ENCODE results near the gene SLAMF7.
"Not testable (repeated sequence)": the region's sequence is repeated elsewhere in the genome, so short reads cannot be mapped to it uniquely, and the experiment has no call there.

SLAMF7 gene

GRCh38 chr1:160720356-160721085, 18.5 kb upstream of the SLAMF7 start:
- no peak for DNase-seq

DNA sequence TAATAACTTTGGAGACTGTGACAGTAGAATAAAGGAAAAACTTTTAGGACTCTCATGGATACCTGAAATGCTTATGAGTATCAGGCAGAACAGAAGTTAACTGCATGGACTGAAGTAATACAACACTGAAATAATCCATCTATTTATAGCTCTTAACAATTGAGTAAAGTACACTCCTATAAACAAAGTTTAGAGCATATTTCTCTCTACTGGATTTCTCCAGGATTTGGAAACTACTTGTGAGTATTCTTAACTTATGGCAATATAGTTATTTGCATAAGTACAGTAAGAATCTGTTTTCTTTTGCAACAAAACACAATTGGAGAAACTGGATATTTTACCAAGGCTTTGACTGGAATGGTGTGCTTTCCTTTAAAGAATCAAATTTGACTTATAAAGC, 17.6 kb upstream of the SLAMF7 start:
- no peak for DNase-seq

- DNase-seq: no peak
Measured at GRCh38 chr1:160722726-160723125, 16.3 kb upstream of the SLAMF7 start.

DNA sequence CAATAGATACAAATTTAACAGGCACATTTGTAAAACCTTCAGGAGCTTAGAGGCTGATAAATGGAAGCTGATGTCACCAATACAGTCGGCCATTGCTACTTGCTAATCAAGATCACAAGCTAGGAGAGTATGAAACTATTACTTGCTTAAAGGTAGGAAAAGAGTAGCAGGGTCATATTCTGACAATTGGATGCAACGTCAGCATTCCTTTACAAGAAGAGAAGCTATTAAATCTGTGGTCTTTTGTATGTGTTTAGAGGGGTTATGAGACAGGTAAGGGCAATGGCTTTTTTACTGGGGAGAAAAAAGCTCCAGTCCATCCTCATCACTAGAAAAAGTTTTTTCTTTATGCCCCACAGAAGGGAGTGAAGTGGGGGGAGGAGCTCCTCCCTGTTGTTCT, 15.7 kb upstream of the SLAMF7 start:
- DNase-seq: no peak

DNA sequence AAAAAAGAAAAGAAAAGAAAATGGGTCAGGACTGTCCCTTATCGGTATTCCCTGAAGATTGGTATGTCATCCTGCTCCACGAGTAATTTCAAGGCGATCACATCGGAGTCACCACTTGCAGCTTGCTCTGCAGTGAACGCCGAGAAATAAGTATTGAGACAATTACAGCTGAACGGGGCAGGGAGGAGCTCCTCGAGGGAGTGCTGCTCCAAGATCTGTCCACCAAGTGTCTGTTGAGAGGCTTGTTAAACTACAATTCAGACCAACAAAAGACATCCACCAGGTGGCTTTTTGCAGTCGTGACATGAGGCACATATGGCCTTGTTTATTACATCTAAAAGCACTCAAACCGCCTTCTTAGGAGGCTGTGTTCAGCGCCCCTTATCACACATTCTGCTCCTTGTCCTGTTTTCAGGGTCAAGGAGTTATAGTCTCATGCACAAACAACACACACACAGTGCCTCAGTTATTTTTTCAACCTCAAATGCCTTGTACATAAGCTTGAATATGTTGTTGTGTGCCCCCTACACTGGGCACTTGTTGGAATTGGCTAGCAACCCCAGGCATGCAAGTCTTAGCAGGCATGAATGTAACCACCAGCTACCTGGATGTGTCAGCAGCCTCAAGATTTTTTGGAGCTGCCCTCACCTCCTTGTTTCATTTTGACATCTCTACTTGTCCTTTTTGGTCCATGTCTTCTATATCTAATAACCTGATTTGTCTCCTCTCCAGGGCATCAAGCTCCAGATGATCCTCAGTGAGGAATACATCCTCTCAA, 14.4 kb upstream of the SLAMF7 start:
- DNase-seq: no peak

GRCh38 chr1:160726114-160726497, 12.9 kb upstream of the SLAMF7 start:
- DNase-seq: no peak

- DNase-seq: peak in 38 of 56 donors; percentile 1 to 63 (median 14)
Measured at GRCh38 chr1:160726498-160727315, 12.3 kb upstream of the SLAMF7 start.

- DNase-seq: no peak
Measured at GRCh38 chr1:160727316-160727640, 11.8 kb upstream of the SLAMF7 start.

DNA sequence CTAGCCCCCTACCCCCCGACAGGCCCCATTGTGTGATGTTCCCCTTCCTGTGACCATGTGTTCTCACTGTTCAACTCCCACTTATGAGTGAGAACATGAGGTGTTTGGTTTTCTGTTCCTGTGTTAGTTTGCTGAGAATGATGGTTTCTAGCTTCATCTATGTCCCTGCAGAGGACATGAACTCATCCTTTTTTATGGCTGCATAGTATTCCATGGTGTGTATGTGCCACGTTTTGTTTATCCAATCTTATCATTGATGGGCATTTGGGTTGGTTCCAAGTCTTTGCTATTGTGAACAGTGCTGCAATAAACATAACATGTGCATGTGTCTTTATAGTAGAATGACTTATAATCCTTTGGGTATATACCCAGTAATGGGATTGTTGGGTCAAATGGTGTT, 7.5 kb upstream of the SLAMF7 start:
- DNase-seq: not testable (repeated sequence)

DNA sequence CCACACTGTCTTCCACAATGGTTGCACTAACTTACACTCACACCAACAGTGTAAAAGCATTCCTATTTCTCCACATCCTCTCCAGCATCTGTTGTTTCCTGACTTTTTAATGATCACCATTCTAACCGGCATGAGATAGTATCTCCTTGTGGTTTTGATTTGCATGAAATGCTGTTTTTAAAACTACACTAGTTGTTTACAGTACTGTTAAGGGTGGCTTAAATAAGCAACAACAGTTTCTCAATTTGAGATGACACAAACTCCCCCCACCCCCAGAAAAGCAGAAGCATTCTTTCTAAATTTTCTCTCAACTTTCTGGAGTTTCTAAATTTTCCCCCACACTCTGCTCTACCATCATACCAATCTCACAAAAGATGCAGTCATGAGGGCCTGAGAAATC, 7.1 kb upstream of the SLAMF7 start:
- DNase-seq: no peak

DNA sequence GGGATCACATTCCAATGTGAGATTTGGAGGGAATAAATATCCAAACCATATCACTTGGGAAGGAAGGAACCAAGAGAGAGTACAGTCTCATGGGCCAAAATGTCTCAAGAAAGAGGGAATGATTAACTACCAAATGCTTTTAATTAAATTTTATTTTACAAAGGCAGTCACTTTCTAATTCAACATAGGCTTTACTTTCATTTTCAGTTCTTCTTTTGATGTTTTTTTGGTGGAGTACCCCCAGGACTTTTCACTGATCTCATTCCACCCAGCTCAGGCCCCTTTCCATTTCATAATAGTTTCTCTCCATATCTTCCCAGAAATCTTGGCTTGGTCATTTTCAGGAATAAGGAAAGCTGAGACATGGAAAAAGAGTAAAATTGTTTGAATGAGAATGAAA, 5.1 kb upstream of the SLAMF7 start:
- DNase-seq: no peak

DNA sequence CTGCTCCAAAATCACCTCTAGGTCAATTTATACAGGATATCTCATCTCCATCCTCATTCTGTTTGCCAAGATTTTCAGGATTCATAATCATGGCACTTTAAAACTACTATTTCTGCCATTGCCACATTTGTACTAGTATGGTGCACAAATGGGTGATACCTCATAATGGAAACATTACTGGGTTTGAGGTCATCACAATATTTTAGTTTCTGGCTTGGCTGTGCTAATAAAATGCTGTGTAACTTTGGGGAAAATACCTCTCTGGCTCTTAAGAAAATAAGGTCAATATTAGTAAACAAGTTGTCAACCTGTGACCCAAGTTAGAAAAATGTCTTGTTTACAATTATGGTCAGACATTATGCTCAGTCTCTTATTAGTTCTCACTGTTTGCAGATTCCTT, 4.7 kb upstream of the SLAMF7 start:
- no peak for DNase-seq

DNA sequence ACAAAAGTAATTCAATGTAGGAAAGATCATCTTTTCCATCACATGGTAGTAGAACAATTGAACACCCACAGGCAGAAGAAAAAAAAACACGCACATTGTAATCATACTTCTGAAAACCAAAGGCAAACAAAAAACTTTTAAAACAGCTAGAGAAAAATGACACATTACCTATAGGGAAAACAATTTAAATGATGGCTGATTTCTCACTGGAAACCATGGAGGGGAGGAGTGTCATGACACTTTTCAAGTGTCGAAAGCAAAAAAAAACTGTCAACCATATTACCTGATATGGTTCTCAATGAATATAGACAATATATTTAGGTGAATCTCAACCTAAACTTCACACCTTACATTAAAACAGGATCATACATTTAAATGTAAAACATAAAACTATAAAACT, 776 bp upstream of the SLAMF7 start:
- no peak for DNase-seq

DNA sequence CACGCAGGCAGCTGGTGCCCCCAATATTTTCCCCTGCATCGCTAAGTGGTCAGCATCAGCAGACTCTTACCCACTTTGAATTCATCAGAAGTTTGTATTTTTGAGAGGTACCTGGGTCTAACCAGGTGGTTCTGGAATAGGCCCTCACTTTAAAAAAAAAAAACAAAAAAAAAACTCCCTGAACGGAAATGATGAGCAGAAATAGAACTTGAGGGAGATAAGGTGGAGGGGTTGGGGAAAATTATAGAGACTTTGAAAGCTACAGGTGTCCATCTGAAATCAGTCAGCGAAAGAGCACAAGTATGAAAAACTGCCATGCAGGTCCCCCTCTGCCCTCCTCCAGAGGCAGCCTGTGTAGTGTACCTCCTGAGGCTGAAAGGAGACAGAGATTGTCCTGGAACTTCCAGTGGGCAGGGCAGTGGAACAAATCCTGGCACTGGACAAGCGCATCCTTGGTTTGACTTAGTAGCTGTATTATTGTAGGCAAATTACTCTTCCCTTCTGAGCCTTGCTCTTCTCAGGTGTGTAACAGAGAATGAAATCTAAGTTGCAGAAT, 1.2 kb downstream of the SLAMF7 start:
- no peak for DNase-seq

- DNase-seq: no peak
Measured at GRCh38 chr1:160741092-160741501, 2.0 kb downstream of the SLAMF7 start.

DNA sequence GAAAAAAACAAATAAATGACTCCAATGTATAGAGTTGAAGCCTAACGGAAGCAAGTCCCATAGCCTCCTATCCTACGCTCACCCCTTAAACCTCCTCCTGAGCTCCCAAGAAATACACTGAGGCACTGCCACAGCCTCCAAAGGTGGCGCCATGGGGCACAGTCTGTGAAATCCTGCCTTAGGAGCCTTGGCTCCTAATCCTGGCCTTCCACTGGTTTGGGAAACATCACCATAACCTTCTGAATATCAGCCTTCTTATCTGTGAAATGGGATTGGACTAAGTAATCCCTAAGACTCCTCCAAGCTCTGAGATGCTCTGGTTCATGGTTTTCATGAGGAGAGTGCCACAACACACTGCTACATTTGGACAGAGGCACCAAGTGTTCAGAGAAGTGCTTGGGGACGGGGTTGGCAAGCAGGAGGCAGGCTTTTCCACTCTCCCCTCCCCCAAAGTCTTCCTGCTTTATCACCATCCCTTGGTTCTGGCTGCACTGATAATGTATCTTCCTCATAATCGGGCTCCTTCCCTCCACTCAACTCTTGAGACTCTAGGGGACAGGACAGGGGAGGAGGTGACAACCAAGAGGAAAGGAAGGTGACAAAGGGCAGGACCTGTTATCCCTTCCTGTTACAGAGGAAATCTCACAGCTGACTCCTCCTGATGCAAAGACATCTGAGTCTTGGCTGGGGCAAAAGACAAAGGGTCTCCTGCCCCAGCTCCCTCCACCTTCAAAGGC, 2.7 kb downstream of the SLAMF7 start:
- DNase-seq: no peak

GRCh38 chr1:160742428-160743127, 3.5 kb downstream of the SLAMF7 start:
- no peak for DNase-seq

GRCh38 chr1:160743266-160743665, 4.2 kb downstream of the SLAMF7 start:
- DNase-seq: no peak

GRCh38 chr1:160744199-160744851, 5.3 kb downstream of the SLAMF7 start:
- DNase-seq: no peak
